Measurements from ENCODE around the gene YDJC. TPM values are rescaled to one million over a fixed set of nuclear protein-coding genes. Genes with fewer than 3 reads are reported as not detected.

YDJC gene
- total and polyA plus RNA-seq, 2 donors from 2014 or later: 24.7 to 28.2 TPM

DNA sequence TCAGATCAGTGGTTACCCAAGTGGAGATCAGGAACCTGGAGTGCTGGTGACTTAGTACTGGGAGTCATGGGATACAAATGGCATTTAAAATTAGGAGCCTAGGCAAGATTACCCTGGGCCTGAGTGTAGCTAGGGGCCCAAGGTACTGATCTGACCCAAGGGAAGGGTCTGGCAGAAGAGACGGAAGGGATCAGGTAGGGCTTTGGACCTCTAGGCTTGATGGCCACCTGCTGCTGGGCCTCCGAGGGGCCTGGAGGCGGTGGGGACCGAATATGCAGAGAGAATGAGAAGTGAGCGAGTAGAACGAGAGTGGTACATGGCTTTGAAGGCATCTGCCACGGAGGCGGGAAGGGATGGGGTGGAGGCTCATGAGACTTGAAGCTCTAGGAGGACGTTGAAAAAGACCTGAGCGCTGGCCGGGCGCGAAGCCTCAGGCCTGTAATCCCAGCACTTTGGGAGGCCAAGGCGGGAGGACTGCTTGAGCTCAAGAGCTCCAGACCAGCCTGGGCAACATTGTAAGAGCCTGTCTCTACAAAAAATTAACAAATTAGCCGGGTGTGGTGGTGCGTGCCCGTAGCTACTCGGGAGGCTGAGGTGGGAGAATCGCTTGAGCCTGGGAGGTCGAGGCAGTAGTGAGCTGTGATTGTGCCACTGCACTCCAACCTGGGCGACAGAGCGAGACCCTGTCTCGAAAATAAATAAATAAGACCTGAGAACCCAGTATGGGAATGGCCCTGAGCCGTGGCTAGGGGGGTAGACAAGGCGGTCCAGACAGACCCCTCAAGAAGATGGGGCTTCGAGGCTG, 35.4 kb upstream of the YDJC start:
- intact Hi-C loops (cut with DNase I): no loop called here
- Histone ChIP-seq H3K9me3 (ENCODE audit: control insufficient read depth in 2 of 3, insufficient read depth in 1 of 3, low read length in 3 of 3) (no peaks in the 10 kb centered on the region), H3K9ac (ENCODE audit: low read length in 3 of 3) (peak overlapping the region in 1 of 3 donors; percentile 43), H3K27ac (ENCODE audit: low read depth in 2 of 2, low read length in 2 of 2) (peak overlapping the region; percentile 69 to 97), H3K36me3 (ENCODE audit: control insufficient read depth in 2 of 3, insufficient read depth in 3 of 3, low read length in 3 of 3) (no peaks in the 10 kb centered on the region), H3K27me3 (ENCODE audit: control insufficient read depth, insufficient read depth, low read length) (no peaks in the 10 kb centered on the region), H3K4me1 (ENCODE audit: control insufficient read depth in 2 of 3, insufficient read depth in 2 of 3, low read depth in 1 of 3, low read length in 3 of 3) (peaks cover 0 to 2% (median 0%) of the 10 kb centered on the region in 3 donors), H3K4me3 (ENCODE audit: low read length in 3 of 3) (peak overlapping the region; percentile 69 to 93 (median 77))
- no peak for FAIRE-seq
- no peak for DNase-seq
- TF ChIP-seq, protein P1, sequence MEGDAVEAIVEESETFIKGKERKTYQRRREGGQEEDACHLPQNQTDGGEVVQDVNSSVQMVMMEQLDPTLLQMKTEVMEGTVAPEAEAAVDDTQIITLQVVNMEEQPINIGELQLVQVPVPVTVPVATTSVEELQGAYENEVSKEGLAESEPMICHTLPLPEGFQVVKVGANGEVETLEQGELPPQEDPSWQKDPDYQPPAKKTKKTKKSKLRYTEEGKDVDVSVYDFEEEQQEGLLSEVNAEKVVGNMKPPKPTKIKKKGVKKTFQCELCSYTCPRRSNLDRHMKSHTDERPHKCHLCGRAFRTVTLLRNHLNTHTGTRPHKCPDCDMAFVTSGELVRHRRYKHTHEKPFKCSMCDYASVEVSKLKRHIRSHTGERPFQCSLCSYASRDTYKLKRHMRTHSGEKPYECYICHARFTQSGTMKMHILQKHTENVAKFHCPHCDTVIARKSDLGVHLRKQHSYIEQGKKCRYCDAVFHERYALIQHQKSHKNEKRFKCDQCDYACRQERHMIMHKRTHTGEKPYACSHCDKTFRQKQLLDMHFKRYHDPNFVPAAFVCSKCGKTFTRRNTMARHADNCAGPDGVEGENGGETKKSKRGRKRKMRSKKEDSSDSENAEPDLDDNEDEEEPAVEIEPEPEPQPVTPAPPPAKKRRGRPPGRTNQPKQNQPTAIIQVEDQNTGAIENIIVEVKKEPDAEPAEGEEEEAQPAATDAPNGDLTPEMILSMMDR (IDR thresholded peaks at IDR 0.05; ENCODE audit: borderline replicate concordance, extremely low read depth, insufficient read depth): no peak

DNA sequence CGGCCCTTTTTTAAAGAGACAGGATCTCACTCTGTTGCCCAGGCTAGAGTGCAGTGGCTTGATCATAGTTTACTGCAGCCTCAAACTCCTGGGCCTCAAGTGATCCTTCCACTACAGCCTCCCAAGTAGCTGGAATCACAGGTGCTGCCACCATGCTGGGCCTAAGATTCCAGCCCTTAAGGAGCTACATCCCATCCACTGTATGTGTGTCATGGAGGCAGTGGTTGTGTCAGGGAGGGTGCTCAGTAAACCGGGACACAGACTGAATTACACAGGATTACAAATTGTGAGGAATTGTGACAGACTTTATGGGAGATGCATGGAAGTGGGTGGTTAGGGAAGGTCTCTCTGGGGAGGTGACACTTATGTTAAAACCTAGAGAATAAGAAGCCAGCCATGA, 33.9 kb upstream of the YDJC start:
- FAIRE-seq (no peak), DNase-seq (no peak)
- H3K4me1 ChIP-seq (ENCODE audit: control insufficient read depth in 2 of 3, insufficient read depth in 2 of 3, low read depth in 1 of 3, low read length in 3 of 3): peaks cover 0 to 2% (median 0%) of the 10 kb centered on the region in 3 donors
- H3K9ac ChIP-seq (ENCODE audit: low read length in 3 of 3): no peak overlapping the region
- intact Hi-C loops (cut with DNase I): no loop called here
- TF ChIP-seq, protein P1 (IDR thresholded peaks at IDR 0.05; ENCODE audit: borderline replicate concordance, extremely low read depth, insufficient read depth): no peak
- no peaks in the 10 kb centered on the region for H3K36me3 ChIP-seq (ENCODE audit: control insufficient read depth in 2 of 3, insufficient read depth in 3 of 3, low read length in 3 of 3)
- H3K27me3 ChIP-seq (ENCODE audit: control insufficient read depth, insufficient read depth, low read length): no peaks in the 10 kb centered on the region
- H3K27ac ChIP-seq (ENCODE audit: low read depth in 2 of 2, low read length in 2 of 2): no peak overlapping the region
- no peak overlapping the region for H3K4me3 ChIP-seq (ENCODE audit: low read length in 3 of 3)
- no peaks in the 10 kb centered on the region for H3K9me3 ChIP-seq (ENCODE audit: control insufficient read depth in 2 of 3, insufficient read depth in 1 of 3, low read length in 3 of 3)

DNA sequence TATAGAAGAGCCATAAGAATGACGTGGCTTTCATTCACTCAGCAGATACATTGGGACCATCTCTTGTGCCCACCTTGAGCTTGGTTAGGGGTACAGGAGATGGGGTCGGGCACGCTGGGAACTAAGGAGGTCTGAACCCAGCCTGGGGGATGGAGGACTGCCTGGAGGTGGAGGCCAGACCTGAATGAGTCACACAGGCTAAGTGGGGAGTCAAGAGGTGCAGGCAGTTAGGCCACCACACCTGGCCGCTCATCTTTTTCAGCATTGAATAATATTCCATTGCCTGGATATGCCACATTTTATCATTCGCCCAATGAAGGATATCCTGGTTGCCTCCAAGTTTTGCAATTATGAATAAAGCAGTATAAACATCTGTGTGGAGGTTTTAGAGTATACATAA, 32.2 kb upstream of the YDJC start:
- no peak overlapping the region for H3K27ac ChIP-seq (ENCODE audit: low read depth in 2 of 2, low read length in 2 of 2)
- DNase-seq (no peak), FAIRE-seq (no peak)
- no peaks in the 10 kb centered on the region for H3K9me3 ChIP-seq (ENCODE audit: control insufficient read depth in 2 of 3, insufficient read depth in 1 of 3, low read length in 3 of 3)
- peaks cover 0 to 2% (median 0%) of the 10 kb centered on the region in 3 donors for H3K4me1 ChIP-seq (ENCODE audit: control insufficient read depth in 2 of 3, insufficient read depth in 2 of 3, low read depth in 1 of 3, low read length in 3 of 3)
- intact Hi-C loops (cut with DNase I): no loop called here
- H3K9ac ChIP-seq (ENCODE audit: low read length in 3 of 3): no peak overlapping the region
- no peak overlapping the region for H3K4me3 ChIP-seq (ENCODE audit: low read length in 3 of 3)
- TF ChIP-seq, protein P1 (IDR thresholded peaks at IDR 0.05; ENCODE audit: borderline replicate concordance, extremely low read depth, insufficient read depth): no peak
- no peaks in the 10 kb centered on the region for H3K27me3 ChIP-seq (ENCODE audit: control insufficient read depth, insufficient read depth, low read length)
- no peaks in the 10 kb centered on the region for H3K36me3 ChIP-seq (ENCODE audit: control insufficient read depth in 2 of 3, insufficient read depth in 3 of 3, low read length in 3 of 3)
